Progenitor cell of endocrine pancreas (in vitro differentiated cells): ENCODE data around the gene PAQR7. TPM values are rescaled to one million over a fixed set of nuclear protein-coding genes. Genes with fewer than 3 reads are reported as not detected.
"Not testable (repeated sequence)": the region's sequence is repeated elsewhere in the genome, so short reads cannot be mapped to it uniquely, and the experiment has no call there.

Experiments
- DNase-seq: peaks from one replicate; pipeline ENCODE4 v3.0.0; 2021; ENCODE audit warnings: low spot score; ENCODE audit not compliant: unreplicated experiment
- H3K27ac Mint-ChIP-seq: 2 replicates; pipeline ENCODE4 v1.8.0; 2021; ENCODE audit warnings: mild to moderate bottlenecking, moderate library complexity, mixed read lengths
- H3K27me3 Mint-ChIP-seq: 2 replicates; pipeline ENCODE4 v1.8.0; 2021; ENCODE audit warnings: mixed read lengths
- H3K36me3 Mint-ChIP-seq: 2 replicates; pipeline ENCODE4 v1.8.0; 2022; ENCODE audit warnings: mixed read lengths; ENCODE audit not compliant: insufficient read depth
- H3K4me1 Mint-ChIP-seq: 2 replicates; pipeline ENCODE4 v1.8.0; 2021; ENCODE audit warnings: low read depth, mixed read lengths
- H3K4me3 Mint-ChIP-seq: 2 replicates; pipeline ENCODE4 v1.8.0; 2021; ENCODE audit warnings: low read depth, mild to moderate bottlenecking, moderate library complexity, mixed read lengths
- H3K9me3 Mint-ChIP-seq: 2 replicates; pipeline ENCODE4 v1.8.0; 2021; ENCODE audit warnings: low read depth, mixed read lengths
- total RNA-seq: library from RNA; stranded (reverse); gene quantifications from 2 replicates; pipeline ENCODE4 v1.2.1, GENCODE V29; 2021
- TF ChIP-seq, protein P1 (sequence below): fragments of 200-600 bp; sonication (generic); IDR thresholded peaks from one replicate; pipeline ENCODE4 v1.5.0; 2021; ENCODE audit warnings: antibody characterized with exemption, mild to moderate bottlenecking; ENCODE audit not compliant: unreplicated experiment

Gene PAQR7
- total RNA-seq, 1 donor from 2014 or later = 21.0 TPM

DNA sequence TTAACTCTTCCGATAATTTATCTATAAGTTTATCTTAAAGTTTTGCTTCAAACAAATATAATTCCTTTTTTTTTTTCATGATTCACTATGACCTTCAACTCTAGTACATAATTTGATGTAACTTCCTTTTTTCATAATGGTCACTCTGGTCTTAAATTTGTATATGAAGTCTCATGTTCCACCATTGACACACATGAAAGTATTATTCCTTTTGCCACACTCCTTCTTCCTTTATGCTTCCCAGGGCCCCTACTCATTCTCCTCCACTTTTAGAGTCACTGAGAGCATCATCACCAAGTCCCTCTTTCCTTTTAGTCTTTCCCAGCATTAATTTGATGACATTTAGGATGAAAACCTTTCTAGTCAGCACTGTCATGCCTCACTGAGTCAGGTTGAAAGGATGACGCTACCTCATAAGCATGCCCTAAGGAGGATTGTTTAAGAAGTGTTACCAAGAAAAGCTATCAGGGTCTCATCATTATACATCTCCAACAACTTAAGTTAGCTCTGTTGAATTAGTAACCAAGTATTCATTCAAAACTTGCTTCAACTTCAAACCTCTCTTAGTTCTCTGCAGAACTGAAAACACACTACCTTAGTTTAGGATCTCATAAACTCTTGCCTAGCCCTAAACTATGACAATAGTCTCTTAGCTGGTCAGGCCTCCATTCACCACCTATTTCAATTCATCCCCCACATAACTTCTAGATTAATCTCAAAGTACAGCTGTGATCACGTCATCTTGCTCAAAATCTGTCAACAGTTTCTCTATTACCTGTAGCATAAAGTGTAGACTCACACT lies 30.8 kb downstream of the PAQR7 start:
- Mint-ChIP-seq H3K27ac (no peak overlapping the region), H3K36me3 (no peaks in the 10 kb centered on the region), H3K27me3 (no peaks in the 10 kb centered on the region), H3K9me3 (no peaks in the 10 kb centered on the region), H3K4me1 (peaks cover 8% of the 10 kb centered on the region), H3K4me3 (no peak overlapping the region)
- TF ChIP-seq, protein P1, sequence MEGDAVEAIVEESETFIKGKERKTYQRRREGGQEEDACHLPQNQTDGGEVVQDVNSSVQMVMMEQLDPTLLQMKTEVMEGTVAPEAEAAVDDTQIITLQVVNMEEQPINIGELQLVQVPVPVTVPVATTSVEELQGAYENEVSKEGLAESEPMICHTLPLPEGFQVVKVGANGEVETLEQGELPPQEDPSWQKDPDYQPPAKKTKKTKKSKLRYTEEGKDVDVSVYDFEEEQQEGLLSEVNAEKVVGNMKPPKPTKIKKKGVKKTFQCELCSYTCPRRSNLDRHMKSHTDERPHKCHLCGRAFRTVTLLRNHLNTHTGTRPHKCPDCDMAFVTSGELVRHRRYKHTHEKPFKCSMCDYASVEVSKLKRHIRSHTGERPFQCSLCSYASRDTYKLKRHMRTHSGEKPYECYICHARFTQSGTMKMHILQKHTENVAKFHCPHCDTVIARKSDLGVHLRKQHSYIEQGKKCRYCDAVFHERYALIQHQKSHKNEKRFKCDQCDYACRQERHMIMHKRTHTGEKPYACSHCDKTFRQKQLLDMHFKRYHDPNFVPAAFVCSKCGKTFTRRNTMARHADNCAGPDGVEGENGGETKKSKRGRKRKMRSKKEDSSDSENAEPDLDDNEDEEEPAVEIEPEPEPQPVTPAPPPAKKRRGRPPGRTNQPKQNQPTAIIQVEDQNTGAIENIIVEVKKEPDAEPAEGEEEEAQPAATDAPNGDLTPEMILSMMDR = no peak
- DNase-seq = no peak

DNA sequence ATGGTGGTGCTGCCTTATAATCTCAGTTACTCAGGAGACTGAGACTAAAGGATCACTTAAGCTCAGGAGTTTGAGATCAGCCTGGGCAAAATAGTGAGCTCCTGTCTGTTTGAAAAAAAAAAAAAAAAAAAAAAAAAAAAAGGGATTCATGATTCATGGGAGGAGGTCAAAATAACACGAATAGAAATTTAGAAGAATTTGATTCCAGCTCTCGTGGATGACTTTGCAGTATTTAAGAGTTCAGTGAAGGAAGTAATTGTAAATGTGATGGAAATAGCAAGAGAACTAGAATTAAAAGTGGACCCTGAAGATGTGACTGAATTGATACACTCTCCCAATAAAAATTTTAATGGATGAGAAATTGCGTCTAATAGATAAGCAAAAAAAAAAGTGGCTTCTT lies 32.0 kb downstream of the PAQR7 start:
- Mint-ChIP-seq H3K27ac (no peak overlapping the region), H3K4me3 (no peak overlapping the region), H3K27me3 (no peaks in the 10 kb centered on the region), H3K4me1 (peaks cover 6% of the 10 kb centered on the region), H3K9me3 (no peaks in the 10 kb centered on the region), H3K36me3 (no peaks in the 10 kb centered on the region)
- DNase-seq = no peak
- TF ChIP-seq, protein P1 = no peak

DNA sequence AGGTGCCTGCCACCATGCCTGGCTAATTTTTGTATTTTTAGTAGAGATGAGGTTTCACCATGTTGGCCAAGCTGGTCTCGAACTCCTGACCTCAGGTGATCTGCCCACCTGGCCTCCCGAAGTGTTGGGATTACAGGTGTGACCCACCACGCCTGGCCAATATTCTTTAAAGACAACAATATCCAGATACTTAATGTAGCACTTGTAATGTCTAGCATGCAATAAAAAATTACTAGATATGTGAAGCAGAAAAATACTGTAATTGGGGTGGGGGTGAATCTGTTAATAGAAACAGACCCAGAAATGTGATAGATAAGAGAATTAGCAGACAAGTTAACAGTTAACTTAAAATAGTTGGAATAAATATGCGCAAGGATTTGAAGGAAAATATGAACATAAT lies 35.7 kb downstream of the PAQR7 start:
- DNase-seq, H3K4me1 Mint-ChIP-seq, H3K27me3 Mint-ChIP-seq, H3K4me3 Mint-ChIP-seq, H3K9me3 Mint-ChIP-seq, H3K36me3 Mint-ChIP-seq, H3K27ac Mint-ChIP-seq: not testable (repeated sequence)

DNA sequence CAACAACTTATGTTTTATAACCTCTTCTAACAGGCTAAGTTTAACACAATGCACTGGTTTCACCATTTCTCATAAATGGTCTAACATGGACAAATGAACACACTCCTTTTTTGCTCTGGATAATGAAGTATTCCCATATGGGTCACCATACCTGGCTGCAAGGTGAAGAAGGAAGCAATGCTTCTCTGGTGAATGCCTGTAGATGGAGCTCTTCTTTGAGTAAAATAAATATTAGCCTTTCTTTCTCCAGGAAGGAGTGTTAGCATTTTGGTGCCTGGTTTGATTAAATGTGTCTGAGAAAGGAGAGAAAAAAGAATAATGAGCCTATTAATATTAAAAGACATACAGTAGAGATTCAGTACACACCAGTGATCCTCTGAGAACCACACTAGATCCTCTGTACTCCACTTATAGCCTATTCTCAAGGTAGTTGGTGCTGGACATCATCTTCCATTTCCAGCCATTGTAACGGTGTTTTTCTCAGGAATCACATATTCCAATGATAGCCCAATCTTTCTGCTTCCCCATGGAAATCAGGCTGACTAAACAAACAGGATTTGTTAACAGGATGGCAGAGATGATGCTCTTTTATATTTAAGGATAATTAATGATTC lies 38.1 kb downstream of the PAQR7 start:
- Mint-ChIP-seq H3K9me3 (no peaks in the 10 kb centered on the region), H3K27ac (peak overlapping the region; percentile 0), H3K27me3 (no peaks in the 10 kb centered on the region), H3K4me1 (peaks cover 5% of the 10 kb centered on the region), H3K36me3 (peaks cover 2% of the 10 kb centered on the region), H3K4me3 (no peak overlapping the region)
- DNase-seq = no peak
- TF ChIP-seq, protein P1 = peak; percentile 63

DNA sequence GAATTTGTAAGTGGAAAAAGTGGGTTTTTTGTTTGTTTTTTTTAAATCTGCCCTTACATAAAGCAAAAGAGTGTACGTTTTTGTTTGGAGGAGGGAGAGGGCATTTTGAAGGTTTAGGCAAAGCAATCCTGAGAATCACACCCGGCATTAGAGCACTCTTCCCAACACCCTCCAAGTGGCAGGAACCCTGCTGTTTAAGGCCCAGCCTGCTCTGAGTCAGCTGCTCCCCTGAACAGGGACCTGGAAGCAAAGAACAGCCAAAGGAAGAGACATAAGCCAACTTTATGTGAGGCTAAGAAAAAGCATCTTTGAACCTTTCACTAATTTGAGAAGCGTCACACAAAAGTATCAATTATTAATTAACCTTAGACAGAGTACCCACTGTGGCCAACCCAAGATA lies 38.8 kb downstream of the PAQR7 start:
- DNase-seq = no peak
- Mint-ChIP-seq H3K27me3 (no peaks in the 10 kb centered on the region), H3K4me3 (no peak overlapping the region), H3K9me3 (no peaks in the 10 kb centered on the region), H3K4me1 (peaks cover 5% of the 10 kb centered on the region), H3K27ac (no peak overlapping the region), H3K36me3 (peaks cover 4% of the 10 kb centered on the region)
- TF ChIP-seq, protein P1 = no peak

DNA sequence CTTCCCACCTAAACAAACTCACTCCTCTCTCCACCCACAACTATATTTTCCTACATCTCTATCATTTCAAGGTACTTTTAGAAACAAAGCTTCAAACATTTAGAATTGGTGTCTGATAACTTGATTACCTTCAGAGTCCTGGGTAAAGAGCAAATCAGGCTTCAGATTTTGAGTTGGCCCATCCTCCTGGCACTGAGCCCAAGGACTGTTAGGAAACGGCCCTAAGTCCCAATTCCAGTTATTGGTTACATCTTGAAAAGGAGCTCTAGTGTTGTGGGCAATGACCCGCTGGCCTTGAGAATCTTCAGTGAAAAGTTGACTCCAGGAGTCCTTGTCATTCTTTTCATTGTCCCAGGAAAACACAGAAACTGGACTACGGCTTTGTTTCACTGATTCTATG lies 40.6 kb downstream of the PAQR7 start:
- no peaks in the 10 kb centered on the region for H3K27me3 Mint-ChIP-seq
- H3K4me3 Mint-ChIP-seq = no peak overlapping the region
- TF ChIP-seq, protein P1 = no peak
- H3K36me3 Mint-ChIP-seq = peaks cover 11% of the 10 kb centered on the region
- H3K4me1 Mint-ChIP-seq = peaks cover 5% of the 10 kb centered on the region
- no peak overlapping the region for H3K27ac Mint-ChIP-seq
- no peaks in the 10 kb centered on the region for H3K9me3 Mint-ChIP-seq
- no peak for DNase-seq
